Epithelial cell of prostate (primary cell): ENCODE data around the gene EIF1AD.

ENCODE experiments used
- DNase-seq: peaks from one replicate; pipeline ENCODE4 v3.0.0-alpha.2; 2011; ENCODE audit warnings: low read depth, low spot score
- H3K27ac ChIP-seq: fragments of 450-650 bp; 2 replicates; pipeline ENCODE4 v1.5.1; 2017; ENCODE audit warnings: mild to moderate bottlenecking

EIF1AD gene

GRCh38 chr11:65947133-65947532 is 54.8 kb downstream of the EIF1AD start:
- no peak for DNase-seq
- H3K27ac ChIP-seq: no peak overlapping the region

DNA sequence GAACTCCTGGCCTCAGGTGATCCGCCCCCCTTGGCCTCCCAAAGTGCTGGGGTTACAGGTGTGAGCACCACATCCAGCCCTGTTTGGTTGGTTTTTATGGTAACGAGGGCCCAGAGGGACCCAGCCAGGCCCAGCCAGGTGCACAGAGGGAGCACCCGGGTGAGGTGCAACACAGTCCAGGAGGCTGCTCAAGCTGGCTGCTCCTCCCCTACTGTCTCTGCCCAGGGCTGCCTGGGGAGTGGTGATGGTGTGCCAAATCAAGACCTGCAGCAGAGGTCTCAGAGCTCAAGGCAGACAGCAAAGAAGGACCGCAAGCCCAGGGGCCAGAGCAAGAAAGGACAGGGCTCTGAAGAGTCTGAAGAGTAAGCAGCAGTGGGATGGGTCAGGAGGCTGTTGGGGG is 55.3 kb downstream of the EIF1AD start:
- DNase-seq: no peak
- no peak overlapping the region for H3K27ac ChIP-seq
